Coronary artery (tissue), 2 donors: Measurements from ENCODE around the gene AKAP8.
A peak's percentile ranks its signal among the peaks of the same experiment; 100 is the strongest.

Source experiments
- DNase-seq: peaks from one replicate; pipeline ENCODE4 v3.0.0-alpha.2; 2017; ENCODE audit warnings: low spot score
- H3K27ac ChIP-seq, 2 donors: fragments of 200-600 bp; sonication (generic); one replicate each; pipeline ENCODE4 v1.5.1; 2016 to 2019
- H3K4me3 ChIP-seq: fragments of 200-600 bp; sonication (generic); 2 replicates; pipeline ENCODE4 v1.5.1; 2016; ENCODE audit warnings: mild to moderate bottlenecking, moderate library complexity
- CTCF ChIP-seq: fragments of 200-600 bp; sonication (generic); IDR thresholded peaks from one replicate; pipeline ENCODE4 v1.5.1; 2019; ENCODE audit warnings: antibody characterized with exemption

AKAP8 gene

GRCh38 chr19:15403151-15403531 lies 23.6 kb upstream of the AKAP8 start:
- no peak for DNase-seq
- Histone ChIP-seq H3K27ac (peak overlapping the region in 1 of 2 donors; percentile 79), H3K4me3 (no peak overlapping the region)
- TF ChIP-seq CTCF = no peak

- TF ChIP-seq CTCF = no peak
- DNase-seq = no peak
- Histone ChIP-seq H3K27ac (peak overlapping the region in 1 of 2 donors; percentile 79), H3K4me3 (no peak overlapping the region)
Measured at GRCh38 chr19:15402411-15403150, 23.0 kb upstream of the AKAP8 start.

GRCh38 chr19:15401397-15401710 lies 21.8 kb upstream of the AKAP8 start:
- no peak for TF ChIP-seq CTCF
- Histone ChIP-seq H3K4me3 (no peak overlapping the region), H3K27ac (no peak overlapping the region)
- DNase-seq = no peak

- TF ChIP-seq CTCF = no peak
- no peak for DNase-seq
- Histone ChIP-seq H3K4me3 (no peak overlapping the region), H3K27ac (no peak overlapping the region)
Measured at GRCh38 chr19:15400521-15401396, 21.2 kb upstream of the AKAP8 start.

GRCh38 chr19:15399635-15400034 lies 20.0 kb upstream of the AKAP8 start:
- Histone ChIP-seq H3K27ac (no peak overlapping the region), H3K4me3 (no peak overlapping the region)
- DNase-seq = no peak
- TF ChIP-seq CTCF = no peak

GRCh38 chr19:15399234-15399515 lies 19.6 kb upstream of the AKAP8 start:
- H3K4me3 ChIP-seq = no peak overlapping the region
- no peak for TF ChIP-seq CTCF
- H3K27ac ChIP-seq = no peak overlapping the region
- DNase-seq = no peak
